Neural cell (in vitro differentiated cells): ENCODE results near the gene CDHR5.
"Not testable (repeated sequence)": the region's sequence is repeated elsewhere in the genome, so short reads cannot be mapped to it uniquely, and the experiment has no call there.

Experiments used
- CTCF ChIP-seq: fragments of 450-650 bp; IDR thresholded peaks from 2 replicates; pipeline ENCODE4 v1.5.1; 2014; ENCODE audit warnings: antibody characterized with exemption, mild to moderate bottlenecking, moderate library complexity; ENCODE audit not compliant: poor library complexity, severe bottlenecking
- REST ChIP-seq: IDR thresholded peaks from 2 replicates; pipeline ENCODE4 v1.6.1; 2012; ENCODE audit warnings: borderline replicate concordance

DNA sequence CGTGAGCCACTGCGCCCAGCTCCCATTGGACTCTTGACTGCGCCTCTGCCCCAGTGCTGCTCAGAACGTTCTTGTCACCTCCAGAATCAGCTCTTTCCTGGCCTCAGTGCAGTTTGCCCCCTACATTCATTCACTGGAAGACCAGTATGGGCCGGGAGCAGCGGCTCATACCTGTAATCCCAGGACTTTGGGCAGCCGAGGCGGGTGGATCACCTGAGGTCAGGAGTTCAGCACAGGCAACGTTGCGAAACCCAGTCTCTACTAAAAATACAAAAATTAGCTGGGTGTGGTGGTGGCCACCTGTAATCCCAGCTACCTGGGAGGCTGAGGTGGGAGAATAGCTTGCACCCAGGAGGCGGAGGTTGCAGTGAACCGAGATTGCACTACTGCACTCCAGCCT lies 29.7 kb upstream of the CDHR5 start:
- TF ChIP-seq REST, CTCF: not testable (repeated sequence)
